Measurements from ENCODE around the gene SBK2.

Gene SBK2

DNA sequence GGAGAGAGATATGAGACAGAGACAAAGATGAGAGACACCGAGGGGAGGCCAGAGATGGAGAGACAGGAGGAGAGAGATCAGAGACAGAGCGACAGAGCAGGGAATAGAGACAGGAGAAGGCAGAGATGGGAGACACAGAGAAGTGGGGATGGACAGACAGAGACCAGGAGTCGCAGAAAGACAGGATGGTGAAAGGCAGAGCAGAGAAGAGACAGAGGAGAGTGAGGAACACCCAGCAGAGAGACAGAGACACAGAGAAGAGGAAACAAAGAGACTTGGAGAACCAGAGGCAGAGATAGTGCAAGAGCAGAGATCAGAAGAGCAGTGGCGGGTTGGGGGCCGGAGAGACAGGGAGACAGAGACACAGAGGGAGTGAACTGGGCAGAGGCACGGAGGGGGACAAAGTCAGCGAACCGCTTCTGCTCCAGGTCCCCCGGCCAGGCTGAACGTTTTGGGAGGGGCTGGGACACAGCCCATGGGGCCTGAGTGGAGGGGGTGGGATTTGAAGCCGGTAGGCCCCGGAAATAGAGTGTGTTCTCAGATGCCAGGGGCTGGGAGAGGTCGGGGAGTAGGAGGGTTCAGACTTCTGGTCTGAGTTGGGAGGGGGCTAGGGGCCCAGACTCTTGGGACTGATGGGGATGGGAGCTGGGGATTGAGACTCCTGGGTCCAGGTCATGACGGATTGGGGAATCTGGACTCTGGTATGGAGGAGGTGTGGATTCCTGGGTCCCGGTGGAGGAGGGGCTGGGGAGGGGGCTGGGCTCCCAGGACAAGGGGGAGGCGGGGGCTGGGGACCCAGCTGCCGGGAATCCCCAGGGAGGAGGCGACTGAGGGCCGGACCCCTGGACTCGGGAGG, 43.1 kb upstream of the SBK2 start:
- Histone ChIP-seq H2BK12ac (ENCODE audit: low read length) (no peak overlapping the region), H2BK15ac (ENCODE audit: low read length) (peak overlapping the region; percentile 92), H3K23ac (ENCODE audit: low read depth, low read length, poor library complexity) (peak overlapping the region; percentile 98), H3K18ac (ENCODE audit: low read length) (peak overlapping the region; percentile 100), H3K36me3 (replicated peaks in 1 of 2; ENCODE audit: control insufficient read depth in 2 of 2, insufficient read depth in 2 of 2, low read length in 2 of 2) (peaks cover 18% of the 10 kb centered on the region in 2 donors), H3K4me1 (ENCODE audit: control insufficient read depth in 2 of 2, insufficient read depth in 1 of 2, low read depth in 1 of 2, low read length in 2 of 2) (peaks cover 0 to 3% of the 10 kb centered on the region in 2 donors), H3K9me3 (replicated peaks in 1 of 2; ENCODE audit: control insufficient read depth in 2 of 2, insufficient read depth in 1 of 2, low read depth in 1 of 2, low read length in 2 of 2) (no peaks in the 10 kb centered on the region), H3K14ac (ENCODE audit: low read length) (peak overlapping the region; percentile 82), H3K79me1 (ENCODE audit: low read depth, low read length) (peaks cover 14% of the 10 kb centered on the region), H3K9ac (ENCODE audit: low read depth, low read length, poor library complexity) (peak overlapping the region; percentile 97), H2BK120ac (ENCODE audit: low read depth, low read length) (peak overlapping the region; percentile 94), H4K91ac (ENCODE audit: low read depth, low read length, poor library complexity) (peak overlapping the region; percentile 53), H3K27ac (replicated peaks; ENCODE audit: low read length) (peak overlapping the region; percentile 92), H2BK5ac (ENCODE audit: low read length) (peak overlapping the region; percentile 99), H3K4ac (ENCODE audit: low read length) (peak overlapping the region; percentile 99), H3K4me2 (ENCODE audit: insufficient read depth, low read length, poor library complexity, severe bottlenecking) (peak overlapping the region; percentile 87), H3K4me3 (ENCODE audit: low read length in 2 of 2) (peak overlapping the region; percentile 93 to 99), H4K8ac (ENCODE audit: low read depth, low read length) (no peak overlapping the region), H2AFZ (ENCODE audit: low read length) (peak overlapping the region; percentile 85), H3K27me3 (ENCODE audit: control insufficient read depth in 3 of 3, insufficient read depth in 3 of 3, low read depth in 1 of 3, low read length in 3 of 3) (no peaks in the 10 kb centered on the region), H2AK5ac (ENCODE audit: low read depth, low read length) (peak overlapping the region; percentile 99)
- DNase-seq (ENCODE audit: low spot score) = no peak
- no CpG with 5 or more reads among the region's 20 CpGs for WGBS, 2 donors (ENCODE audit: extremely low coverage in 2 of 2, insufficient read length in 2 of 2, insufficient replicate concordance in 1 of 2)

DNA sequence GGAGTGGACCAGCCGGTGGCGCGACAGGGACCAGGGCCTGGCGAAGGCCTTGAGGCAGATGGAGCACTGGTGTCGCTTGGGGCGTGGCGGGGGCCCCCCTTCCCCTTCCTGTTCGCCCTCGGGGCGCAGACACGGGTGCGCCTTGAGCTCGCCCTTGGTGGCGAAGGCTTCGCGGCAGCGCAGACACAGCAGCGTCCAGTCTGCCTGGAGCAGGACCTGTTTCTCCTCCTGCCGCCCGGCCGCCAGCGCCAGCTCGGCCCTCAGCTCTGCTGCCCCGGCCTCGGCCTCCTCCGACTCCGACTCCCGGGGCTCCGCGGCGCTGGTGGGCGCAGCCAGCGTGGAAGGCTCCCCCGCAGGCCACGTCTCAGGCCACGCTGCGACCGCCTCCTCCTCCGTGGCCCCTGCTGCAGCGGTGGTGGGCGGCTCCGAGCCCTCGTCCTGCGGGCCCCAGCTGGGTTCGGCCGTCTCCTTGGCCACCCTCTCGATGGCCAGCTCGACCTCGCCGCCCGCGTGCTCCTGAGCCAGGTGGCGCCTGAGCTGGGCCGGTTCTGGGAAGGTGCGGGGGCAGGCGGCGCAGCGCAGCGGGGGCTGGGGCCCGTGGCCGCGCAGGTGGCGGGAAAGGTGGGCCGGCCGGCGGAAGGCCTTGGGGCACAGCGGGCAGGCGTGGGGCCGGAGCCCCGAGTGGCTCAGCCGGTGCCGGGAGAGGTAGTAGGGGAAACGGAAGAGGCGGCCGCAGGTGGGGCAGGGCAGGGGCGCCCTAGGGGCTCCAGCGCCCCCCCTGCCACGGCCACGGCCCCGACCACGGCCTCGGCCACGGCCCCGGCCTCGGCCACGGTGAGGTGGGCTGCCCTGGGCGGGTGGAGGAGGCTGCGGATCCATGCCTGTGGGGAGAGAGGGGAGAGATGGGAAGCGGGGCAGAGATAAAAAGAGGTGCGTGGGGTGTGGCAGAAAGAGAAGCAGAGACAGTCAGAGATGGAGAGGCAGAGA, 42.1 kb upstream of the SBK2 start:
- Histone ChIP-seq H3K18ac (ENCODE audit: low read length) (no peak overlapping the region), H3K23ac (ENCODE audit: low read depth, low read length, poor library complexity) (peak overlapping the region; percentile 85), H2BK12ac (ENCODE audit: low read length) (peak overlapping the region; percentile 22), H2BK120ac (ENCODE audit: low read depth, low read length) (no peak overlapping the region), H3K79me1 (ENCODE audit: low read depth, low read length) (peaks cover 14% of the 10 kb centered on the region), H3K4ac (ENCODE audit: low read length) (no peak overlapping the region), H3K27me3 (ENCODE audit: control insufficient read depth in 3 of 3, insufficient read depth in 3 of 3, low read depth in 1 of 3, low read length in 3 of 3) (no peaks in the 10 kb centered on the region), H2AK5ac (ENCODE audit: low read depth, low read length) (peak overlapping the region; percentile 46), H3K14ac (ENCODE audit: low read length) (peak overlapping the region; percentile 71), H3K27ac (replicated peaks; ENCODE audit: low read length) (no peak overlapping the region), H2AFZ (ENCODE audit: low read length) (no peak overlapping the region), H3K36me3 (replicated peaks in 1 of 2; ENCODE audit: control insufficient read depth in 2 of 2, insufficient read depth in 2 of 2, low read length in 2 of 2) (peaks cover 18% of the 10 kb centered on the region in 2 donors), H4K91ac (ENCODE audit: low read depth, low read length, poor library complexity) (no peak overlapping the region), H3K9ac (ENCODE audit: low read depth, low read length, poor library complexity) (peak overlapping the region; percentile 83), H3K4me3 (ENCODE audit: low read length in 2 of 2) (peak overlapping the region; percentile 93 to 99), H3K4me2 (ENCODE audit: insufficient read depth, low read length, poor library complexity, severe bottlenecking) (peak overlapping the region; percentile 87), H2BK15ac (ENCODE audit: low read length) (peak overlapping the region; percentile 54), H2BK5ac (ENCODE audit: low read length) (peak overlapping the region; percentile 99), H3K4me1 (ENCODE audit: control insufficient read depth in 2 of 2, insufficient read depth in 1 of 2, low read depth in 1 of 2, low read length in 2 of 2) (peaks cover 0 to 3% of the 10 kb centered on the region in 2 donors), H3K9me3 (replicated peaks in 1 of 2; ENCODE audit: control insufficient read depth in 2 of 2, insufficient read depth in 1 of 2, low read depth in 1 of 2, low read length in 2 of 2) (no peaks in the 10 kb centered on the region), H4K8ac (ENCODE audit: low read depth, low read length) (no peak overlapping the region)
- DNase-seq (ENCODE audit: low spot score) = no peak
- no CpG with 5 or more reads among the region's 90 CpGs for WGBS, 2 donors (ENCODE audit: extremely low coverage in 2 of 2, insufficient read length in 2 of 2, insufficient replicate concordance in 1 of 2)

DNA sequence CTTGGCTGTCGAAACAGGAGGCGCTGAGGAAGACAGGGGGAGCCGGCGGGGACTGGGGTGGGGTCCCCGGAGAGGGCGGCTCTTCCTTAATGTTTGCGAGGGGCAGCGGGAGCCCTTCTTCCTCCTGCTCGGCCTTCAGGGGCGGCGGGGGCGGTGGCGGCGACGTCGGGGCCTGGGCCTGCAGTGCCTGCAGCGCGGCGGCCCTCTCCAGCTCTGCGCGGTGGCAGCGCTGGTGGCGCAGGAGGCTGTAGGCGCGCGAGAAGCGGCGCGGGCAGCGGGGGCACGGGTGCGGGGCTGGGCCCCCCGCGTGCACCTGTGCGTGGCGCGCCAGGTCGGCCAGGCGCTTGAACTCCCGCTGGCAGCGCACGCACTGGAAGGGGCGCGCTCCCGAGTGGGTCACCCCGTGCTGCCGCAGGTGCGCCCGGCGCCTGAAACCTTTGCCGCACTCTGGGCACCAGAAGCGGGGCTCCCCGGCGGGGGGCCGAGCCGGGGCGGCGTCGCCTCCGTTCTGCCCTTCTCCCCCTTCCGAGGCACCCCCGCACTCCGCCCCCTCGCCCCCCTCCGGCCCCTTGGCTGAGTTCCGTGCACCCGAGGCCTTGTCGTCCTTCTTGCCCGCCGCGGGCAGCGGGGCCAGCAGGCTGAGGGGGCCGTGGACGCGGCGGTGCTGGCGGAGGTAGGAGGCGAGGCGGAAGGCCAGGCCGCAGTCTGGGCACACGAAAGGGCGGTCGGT, 41.3 kb upstream of the SBK2 start:
- Histone ChIP-seq H3K36me3 (replicated peaks in 1 of 2; ENCODE audit: control insufficient read depth in 2 of 2, insufficient read depth in 2 of 2, low read length in 2 of 2) (peaks cover 18% of the 10 kb centered on the region in 2 donors), H2BK15ac (ENCODE audit: low read length) (no peak overlapping the region), H3K27me3 (ENCODE audit: control insufficient read depth in 3 of 3, insufficient read depth in 3 of 3, low read depth in 1 of 3, low read length in 3 of 3) (no peaks in the 10 kb centered on the region), H3K9ac (ENCODE audit: low read depth, low read length, poor library complexity) (no peak overlapping the region), H2BK5ac (ENCODE audit: low read length) (no peak overlapping the region), H3K27ac (replicated peaks; ENCODE audit: low read length) (no peak overlapping the region), H2AFZ (ENCODE audit: low read length) (no peak overlapping the region), H3K9me3 (replicated peaks in 1 of 2; ENCODE audit: control insufficient read depth in 2 of 2, insufficient read depth in 1 of 2, low read depth in 1 of 2, low read length in 2 of 2) (no peaks in the 10 kb centered on the region), H3K14ac (ENCODE audit: low read length) (peak overlapping the region; percentile 71), H3K23ac (ENCODE audit: low read depth, low read length, poor library complexity) (peak overlapping the region; percentile 85), H3K18ac (ENCODE audit: low read length) (no peak overlapping the region), H3K4me1 (ENCODE audit: control insufficient read depth in 2 of 2, insufficient read depth in 1 of 2, low read depth in 1 of 2, low read length in 2 of 2) (peaks cover 0 to 3% of the 10 kb centered on the region in 2 donors), H4K8ac (ENCODE audit: low read depth, low read length) (no peak overlapping the region), H4K91ac (ENCODE audit: low read depth, low read length, poor library complexity) (no peak overlapping the region), H2BK12ac (ENCODE audit: low read length) (peak overlapping the region; percentile 22), H2AK5ac (ENCODE audit: low read depth, low read length) (peak overlapping the region; percentile 46), H3K79me1 (ENCODE audit: low read depth, low read length) (peaks cover 14% of the 10 kb centered on the region), H3K4ac (ENCODE audit: low read length) (no peak overlapping the region), H3K4me3 (ENCODE audit: low read length in 2 of 2) (peak overlapping the region in 1 of 2 donors; percentile 22), H2BK120ac (ENCODE audit: low read depth, low read length) (no peak overlapping the region), H3K4me2 (ENCODE audit: insufficient read depth, low read length, poor library complexity, severe bottlenecking) (no peak overlapping the region)
- no CpG with 5 or more reads among the region's 83 CpGs for WGBS, 2 donors (ENCODE audit: extremely low coverage in 2 of 2, insufficient read length in 2 of 2, insufficient replicate concordance in 1 of 2)
- no peak for DNase-seq (ENCODE audit: low spot score)
